Liver (tissue), 3 donors: ENCODE results near the gene CLEC16A.

Experiments
- FOXA1 ChIP-seq: IDR thresholded peaks from 2 replicates; pipeline ENCODE4 v1.6.1; 2016; ENCODE audit warnings: antibody characterized with exemption
- FOXA2 ChIP-seq: IDR thresholded peaks from 2 replicates; pipeline ENCODE4 v1.6.1; 2016; ENCODE audit warnings: antibody characterized with exemption
- GABPA ChIP-seq, 2 donors: IDR thresholded peaks in 1 of 2; conservative IDR thresholded peaks in 1 of 2; 2 replicates each; pipeline ENCODE4 v1.6.1; 2016; ENCODE audit warnings: antibody characterized with exemption in 2 of 2, mild to moderate bottlenecking in 1 of 2, moderate library complexity in 1 of 2
- JUND ChIP-seq, 2 donors: IDR thresholded peaks; 2 replicates each; pipeline ENCODE4 v1.6.1; 2016; ENCODE audit warnings: antibody characterized with exemption in 2 of 2
- RAD21 ChIP-seq, 2 donors: IDR thresholded peaks; 2 replicates each; pipeline ENCODE4 v1.6.1; 2016; ENCODE audit warnings: antibody characterized with exemption in 2 of 2, mild to moderate bottlenecking in 2 of 2
- RXRA ChIP-seq, 2 donors: IDR thresholded peaks; 2 replicates each; pipeline ENCODE4 v1.6.1; 2017 to 2018; ENCODE audit warnings: antibody characterized with exemption in 2 of 2, mild to moderate bottlenecking in 1 of 2
- TAF1 ChIP-seq: conservative IDR thresholded peaks from 2 replicates; pipeline ENCODE4 v1.6.1; 2016; ENCODE audit warnings: antibody characterized with exemption, mild to moderate bottlenecking
- YY1 ChIP-seq: IDR thresholded peaks from 2 replicates; pipeline ENCODE4 v1.6.1; 2016; ENCODE audit warnings: antibody characterized with exemption, mild to moderate bottlenecking
- TF ChIP-seq, protein P1 (sequence below): fragments of 150-350 bp; IDR thresholded peaks from 2 replicates; pipeline ENCODE4 v1.5.1; 2017; ENCODE audit warnings: improper control_type of control experiment, low read depth, low read length; ENCODE audit not compliant: missing input control
- TF ChIP-seq, protein P2 (sequence below): IDR thresholded peaks from 2 replicates; pipeline ENCODE4 v1.6.1; 2016; ENCODE audit warnings: antibody characterized with exemption
- TF ChIP-seq, protein P3 (sequence below): IDR thresholded peaks from 2 replicates; pipeline ENCODE4 v1.6.1; 2016; ENCODE audit warnings: antibody characterized with exemption, mild to moderate bottlenecking
- TF ChIP-seq, protein P4 (sequence below): IDR thresholded peaks from 2 replicates; pipeline ENCODE4 v1.6.1; 2016; ENCODE audit warnings: antibody characterized with exemption
- TF ChIP-seq, protein P5 (sequence below): IDR thresholded peaks from 2 replicates; pipeline ENCODE4 v1.6.1; 2016; ENCODE audit warnings: antibody characterized with exemption
- donor health status: healthy.
- donor health status: healthy.

DNA sequence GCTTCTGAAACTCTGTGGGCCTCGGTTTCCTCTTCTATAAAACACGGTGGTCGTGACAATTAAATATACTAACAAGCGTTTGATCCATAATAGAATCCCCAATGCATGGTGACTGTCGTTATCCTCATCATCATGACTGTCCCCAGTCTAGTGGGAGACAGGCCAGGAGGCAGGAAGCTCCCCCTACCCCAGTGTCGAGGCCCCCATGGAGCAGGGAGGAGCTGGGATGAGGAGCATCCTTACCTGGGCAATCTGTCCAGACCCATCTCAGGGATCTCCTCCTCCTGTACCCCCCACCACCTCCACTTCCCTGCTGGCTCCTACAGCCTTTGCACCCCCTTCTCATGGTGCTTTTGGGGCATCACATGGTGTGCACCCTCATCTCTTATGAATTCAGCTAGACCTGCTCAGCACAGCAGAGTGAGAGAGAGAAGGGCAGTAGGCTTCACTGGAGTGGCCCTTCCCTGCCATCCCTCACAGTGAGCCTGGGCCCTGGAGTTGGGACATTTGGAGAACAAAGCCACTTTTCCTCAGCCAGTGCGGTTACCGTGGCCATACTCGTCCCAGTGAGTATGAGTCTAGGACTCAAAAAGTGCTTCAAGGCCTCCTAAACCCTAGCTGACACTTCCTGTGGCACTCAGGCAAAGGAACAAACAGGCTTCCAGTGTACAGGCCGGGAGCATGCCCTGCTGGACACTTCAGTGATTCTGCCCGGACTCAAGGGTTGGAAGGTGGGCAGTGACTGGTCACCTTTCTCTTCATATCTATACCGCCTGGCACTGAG, 148.6 kb downstream of the CLEC16A start:
- TF ChIP-seq, protein P1, sequence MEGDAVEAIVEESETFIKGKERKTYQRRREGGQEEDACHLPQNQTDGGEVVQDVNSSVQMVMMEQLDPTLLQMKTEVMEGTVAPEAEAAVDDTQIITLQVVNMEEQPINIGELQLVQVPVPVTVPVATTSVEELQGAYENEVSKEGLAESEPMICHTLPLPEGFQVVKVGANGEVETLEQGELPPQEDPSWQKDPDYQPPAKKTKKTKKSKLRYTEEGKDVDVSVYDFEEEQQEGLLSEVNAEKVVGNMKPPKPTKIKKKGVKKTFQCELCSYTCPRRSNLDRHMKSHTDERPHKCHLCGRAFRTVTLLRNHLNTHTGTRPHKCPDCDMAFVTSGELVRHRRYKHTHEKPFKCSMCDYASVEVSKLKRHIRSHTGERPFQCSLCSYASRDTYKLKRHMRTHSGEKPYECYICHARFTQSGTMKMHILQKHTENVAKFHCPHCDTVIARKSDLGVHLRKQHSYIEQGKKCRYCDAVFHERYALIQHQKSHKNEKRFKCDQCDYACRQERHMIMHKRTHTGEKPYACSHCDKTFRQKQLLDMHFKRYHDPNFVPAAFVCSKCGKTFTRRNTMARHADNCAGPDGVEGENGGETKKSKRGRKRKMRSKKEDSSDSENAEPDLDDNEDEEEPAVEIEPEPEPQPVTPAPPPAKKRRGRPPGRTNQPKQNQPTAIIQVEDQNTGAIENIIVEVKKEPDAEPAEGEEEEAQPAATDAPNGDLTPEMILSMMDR = no peak
- TF ChIP-seq, protein P2, sequence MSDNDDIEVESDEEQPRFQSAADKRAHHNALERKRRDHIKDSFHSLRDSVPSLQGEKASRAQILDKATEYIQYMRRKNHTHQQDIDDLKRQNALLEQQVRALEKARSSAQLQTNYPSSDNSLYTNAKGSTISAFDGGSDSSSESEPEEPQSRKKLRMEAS = no peak
- TF ChIP-seq, protein P3, sequence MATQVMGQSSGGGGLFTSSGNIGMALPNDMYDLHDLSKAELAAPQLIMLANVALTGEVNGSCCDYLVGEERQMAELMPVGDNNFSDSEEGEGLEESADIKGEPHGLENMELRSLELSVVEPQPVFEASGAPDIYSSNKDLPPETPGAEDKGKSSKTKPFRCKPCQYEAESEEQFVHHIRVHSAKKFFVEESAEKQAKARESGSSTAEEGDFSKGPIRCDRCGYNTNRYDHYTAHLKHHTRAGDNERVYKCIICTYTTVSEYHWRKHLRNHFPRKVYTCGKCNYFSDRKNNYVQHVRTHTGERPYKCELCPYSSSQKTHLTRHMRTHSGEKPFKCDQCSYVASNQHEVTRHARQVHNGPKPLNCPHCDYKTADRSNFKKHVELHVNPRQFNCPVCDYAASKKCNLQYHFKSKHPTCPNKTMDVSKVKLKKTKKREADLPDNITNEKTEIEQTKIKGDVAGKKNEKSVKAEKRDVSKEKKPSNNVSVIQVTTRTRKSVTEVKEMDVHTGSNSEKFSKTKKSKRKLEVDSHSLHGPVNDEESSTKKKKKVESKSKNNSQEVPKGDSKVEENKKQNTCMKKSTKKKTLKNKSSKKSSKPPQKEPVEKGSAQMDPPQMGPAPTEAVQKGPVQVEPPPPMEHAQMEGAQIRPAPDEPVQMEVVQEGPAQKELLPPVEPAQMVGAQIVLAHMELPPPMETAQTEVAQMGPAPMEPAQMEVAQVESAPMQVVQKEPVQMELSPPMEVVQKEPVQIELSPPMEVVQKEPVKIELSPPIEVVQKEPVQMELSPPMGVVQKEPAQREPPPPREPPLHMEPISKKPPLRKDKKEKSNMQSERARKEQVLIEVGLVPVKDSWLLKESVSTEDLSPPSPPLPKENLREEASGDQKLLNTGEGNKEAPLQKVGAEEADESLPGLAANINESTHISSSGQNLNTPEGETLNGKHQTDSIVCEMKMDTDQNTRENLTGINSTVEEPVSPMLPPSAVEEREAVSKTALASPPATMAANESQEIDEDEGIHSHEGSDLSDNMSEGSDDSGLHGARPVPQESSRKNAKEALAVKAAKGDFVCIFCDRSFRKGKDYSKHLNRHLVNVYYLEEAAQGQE = no peak
- no peak for TF ChIP-seq JUND (IDR thresholded peaks at IDR 0.05)
- TF ChIP-seq, protein P4, sequence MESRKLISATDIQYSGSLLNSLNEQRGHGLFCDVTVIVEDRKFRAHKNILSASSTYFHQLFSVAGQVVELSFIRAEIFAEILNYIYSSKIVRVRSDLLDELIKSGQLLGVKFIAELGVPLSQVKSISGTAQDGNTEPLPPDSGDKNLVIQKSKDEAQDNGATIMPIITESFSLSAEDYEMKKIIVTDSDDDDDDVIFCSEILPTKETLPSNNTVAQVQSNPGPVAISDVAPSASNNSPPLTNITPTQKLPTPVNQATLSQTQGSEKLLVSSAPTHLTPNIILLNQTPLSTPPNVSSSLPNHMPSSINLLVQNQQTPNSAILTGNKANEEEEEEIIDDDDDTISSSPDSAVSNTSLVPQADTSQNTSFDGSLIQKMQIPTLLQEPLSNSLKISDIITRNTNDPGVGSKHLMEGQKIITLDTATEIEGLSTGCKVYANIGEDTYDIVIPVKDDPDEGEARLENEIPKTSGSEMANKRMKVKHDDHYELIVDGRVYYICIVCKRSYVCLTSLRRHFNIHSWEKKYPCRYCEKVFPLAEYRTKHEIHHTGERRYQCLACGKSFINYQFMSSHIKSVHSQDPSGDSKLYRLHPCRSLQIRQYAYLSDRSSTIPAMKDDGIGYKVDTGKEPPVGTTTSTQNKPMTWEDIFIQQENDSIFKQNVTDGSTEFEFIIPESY = no peak
- TF ChIP-seq FOXA1 = no peak
- TF ChIP-seq, protein P5, sequence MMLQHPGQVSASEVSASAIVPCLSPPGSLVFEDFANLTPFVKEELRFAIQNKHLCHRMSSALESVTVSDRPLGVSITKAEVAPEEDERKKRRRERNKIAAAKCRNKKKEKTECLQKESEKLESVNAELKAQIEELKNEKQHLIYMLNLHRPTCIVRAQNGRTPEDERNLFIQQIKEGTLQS = no peak
- TF ChIP-seq YY1 = no peak
- TF ChIP-seq TAF1 = no peak
- no peak for TF ChIP-seq GABPA (IDR thresholded peaks at IDR 0.05 in 1 of 2, conservative IDR thresholded peaks at IDR 0.05 in 1 of 2)
- TF ChIP-seq RXRA (IDR thresholded peaks at IDR 0.05) = no peak
- no peak for TF ChIP-seq RAD21 (IDR thresholded peaks at IDR 0.05)
- no peak for TF ChIP-seq FOXA2
